Neuronal stem cell (in vitro differentiated cells): ENCODE measurements around the gene GPHN.

ENCODE experiments used
- DNase-seq: peaks from one replicate; pipeline ENCODE4 v3.0.0-alpha.2; 2013; ENCODE audit warnings: low spot score
- H2AFZ ChIP-seq: one replicate; pipeline ENCODE4 v1.6.1; 2013; ENCODE audit warnings: mild to moderate bottlenecking, low read length, inconsistent platforms
- H2AK5ac ChIP-seq: 2 replicates; pipeline ENCODE4 v1.6.1; 2013; ENCODE audit warnings: low read depth, mild to moderate bottlenecking, inconsistent platforms, low read length, moderate library complexity, mixed read lengths
- H2BK120ac ChIP-seq: 2 replicates; pipeline ENCODE4 v1.6.1; 2013; ENCODE audit warnings: low read depth, mild to moderate bottlenecking, inconsistent platforms, low read length, moderate library complexity, mixed read lengths
- H2BK12ac ChIP-seq: one replicate; pipeline ENCODE4 v1.6.1; 2013; ENCODE audit warnings: low read length, inconsistent platforms
- H2BK15ac ChIP-seq: 2 replicates; pipeline ENCODE4 v1.6.1; 2013; ENCODE audit warnings: mild to moderate bottlenecking, low read length, inconsistent platforms, mixed read lengths
- H2BK5ac ChIP-seq: one replicate; pipeline ENCODE4 v1.6.1; 2013; ENCODE audit warnings: inconsistent platforms, mild to moderate bottlenecking, low read length, moderate library complexity
- H3K14ac ChIP-seq: one replicate; pipeline ENCODE4 v1.6.1; 2013; ENCODE audit warnings: low read length, inconsistent platforms
- H3K18ac ChIP-seq: 2 replicates; pipeline ENCODE4 v1.6.1; 2013; ENCODE audit warnings: low read length, inconsistent platforms
- H3K23ac ChIP-seq: 2 replicates; pipeline ENCODE4 v1.6.1; 2013; ENCODE audit warnings: low read depth, mild to moderate bottlenecking, mixed read lengths, low read length, inconsistent platforms; ENCODE audit not compliant: poor library complexity
- H3K27ac ChIP-seq: replicated peaks from 3 replicates; pipeline ENCODE4 v1.5.1; 2013; ENCODE audit warnings: low read length, inconsistent platforms
- H3K27me3 ChIP-seq, 3 experiments: 2 replicates each; pipeline ENCODE4 v1.6.1; 2013; ENCODE audit warnings: low read length in 3 of 3, mild to moderate bottlenecking in 2 of 3, inconsistent platforms in 1 of 3, low read depth in 1 of 3, mixed read lengths in 1 of 3, moderate library complexity in 1 of 3; ENCODE audit not compliant: control insufficient read depth in 3 of 3, insufficient read depth in 3 of 3
- H3K36me3 ChIP-seq, 2 donors: replicated peaks in 1 of 2; 2 replicates each; pipeline ENCODE4 v1.6.1; 2013; ENCODE audit warnings: low read length in 2 of 2; ENCODE audit not compliant: control insufficient read depth in 2 of 2, insufficient read depth in 2 of 2
- H3K4ac ChIP-seq: 2 replicates; pipeline ENCODE4 v1.6.1; 2013; ENCODE audit warnings: inconsistent platforms, mild to moderate bottlenecking, low read length, moderate library complexity
- H3K4me1 ChIP-seq, 2 donors: 1 replicate in 1 of 2; 2 replicates in 1 of 2; pipeline ENCODE4 v1.6.1; 2013; ENCODE audit warnings: low read length in 2 of 2, low read depth in 1 of 2; ENCODE audit not compliant: control insufficient read depth in 2 of 2, insufficient read depth in 1 of 2
- H3K4me2 ChIP-seq: one replicate; pipeline ENCODE4 v1.6.1; 2013; ENCODE audit warnings: mild to moderate bottlenecking, low read length, inconsistent platforms; ENCODE audit not compliant: insufficient read depth, poor library complexity, severe bottlenecking
- H3K4me3 ChIP-seq, 2 donors: 2 replicates each; pipeline ENCODE4 v1.5.1; 2013; ENCODE audit warnings: low read length in 2 of 2, mild to moderate bottlenecking in 2 of 2, inconsistent platforms in 1 of 2, moderate library complexity in 1 of 2
- H3K79me1 ChIP-seq: one replicate; pipeline ENCODE4 v1.6.1; 2013; ENCODE audit warnings: low read depth, mild to moderate bottlenecking, inconsistent platforms, low read length, moderate library complexity
- H3K9ac ChIP-seq: one replicate; pipeline ENCODE4 v1.6.1; 2013; ENCODE audit warnings: mild to moderate bottlenecking, low read depth, low read length, inconsistent platforms; ENCODE audit not compliant: poor library complexity
- H3K9me3 ChIP-seq, 2 donors: replicated peaks in 1 of 2; 2 replicates each; pipeline versions ENCODE3 to v1.6.1; 2013; ENCODE audit warnings: low read length in 2 of 2, mild to moderate bottlenecking in 2 of 2, inconsistent platforms in 1 of 2, low read depth in 1 of 2, mixed read lengths in 1 of 2, moderate library complexity in 1 of 2; ENCODE audit not compliant: control insufficient read depth in 2 of 2, insufficient read depth in 1 of 2
- H4K8ac ChIP-seq: one replicate; pipeline ENCODE4 v1.6.1; 2013; ENCODE audit warnings: low read depth, mild to moderate bottlenecking, inconsistent platforms, low read length, moderate library complexity
- H4K91ac ChIP-seq: one replicate; pipeline ENCODE4 v1.6.1; 2013; ENCODE audit warnings: low read length, low read depth, mild to moderate bottlenecking, inconsistent platforms; ENCODE audit not compliant: poor library complexity
- WGBS, 2 donors: extraction: QIAGEN DNeasy Blood & Tissue Kit; methylation state at CpG; one replicate each; pipeline ENCODE4 v1.1.7; 2013; ENCODE audit warnings: missing lambda C conversion rate in 2 of 2, mixed read lengths in 1 of 2; ENCODE audit not compliant: insufficient read length in 2 of 2, insufficient replicate concordance in 1 of 2; ENCODE audit errors: extremely low coverage in 2 of 2; 5-methylcytosine and 5-hydroxymethylcytosine counted together

GPHN gene

DNA sequence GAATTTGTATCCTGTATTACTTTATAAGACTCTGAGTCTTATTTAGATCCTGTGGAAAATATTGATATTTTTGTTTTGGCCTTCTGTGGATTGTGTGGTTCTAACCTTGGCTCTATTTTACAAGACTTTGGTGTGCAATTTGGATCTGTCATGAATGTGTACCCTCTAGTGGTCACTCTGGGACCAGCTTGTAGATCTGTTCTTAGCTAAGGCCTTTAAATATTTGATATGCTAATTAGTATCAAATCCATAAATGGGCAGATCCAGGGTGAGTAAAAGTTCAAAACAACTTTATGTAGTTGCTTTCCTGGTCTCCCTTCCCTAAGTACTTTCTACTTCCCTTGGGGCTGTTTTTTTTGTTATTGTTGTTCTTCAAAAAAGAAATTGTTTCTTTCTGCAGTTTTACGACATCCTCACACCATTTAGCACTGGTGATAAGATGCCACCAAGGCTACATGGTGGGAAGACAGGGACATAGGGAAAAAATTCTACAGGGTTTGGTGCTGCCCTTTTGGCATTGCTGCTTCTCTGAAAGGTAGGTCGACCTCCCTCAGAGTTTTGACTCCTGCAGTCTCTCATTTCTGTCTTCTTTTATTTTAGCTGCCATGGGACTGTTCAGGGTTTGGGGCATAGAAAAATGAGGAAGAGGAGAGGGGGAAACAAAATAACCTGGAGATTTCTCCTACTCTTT is 238.5 kb downstream of the GPHN start:
- no peaks in the 10 kb centered on the region for H3K79me1 ChIP-seq
- WGBS, 2 donors: no CpG with 5 or more reads among the region's 2 CpGs

DNA sequence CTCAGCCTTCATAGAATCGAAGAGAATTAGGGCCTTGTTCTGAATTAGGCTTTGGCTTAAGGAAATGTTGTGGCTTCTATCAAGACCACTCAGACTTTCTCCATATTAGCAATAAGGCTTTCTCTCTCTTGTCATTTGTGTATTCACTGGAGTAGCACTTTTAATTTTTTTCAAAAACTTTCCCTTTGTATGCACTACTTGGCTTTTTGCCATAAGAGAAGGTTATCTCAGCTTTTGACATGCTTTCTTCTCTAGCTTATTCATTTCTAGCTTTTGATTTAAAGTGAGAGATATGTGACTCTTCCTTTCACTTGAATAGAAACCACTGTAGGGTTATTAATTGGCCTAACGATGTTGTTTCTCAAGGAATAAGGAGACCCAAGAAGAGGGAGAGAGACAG is 244.2 kb downstream of the GPHN start:
- H3K23ac ChIP-seq: no peak overlapping the region
- H2AK5ac ChIP-seq: no peak overlapping the region
- no peak overlapping the region for H2AFZ ChIP-seq
- no peak overlapping the region for H3K27ac ChIP-seq
- H3K79me1 ChIP-seq: no peaks in the 10 kb centered on the region
- no peak overlapping the region for H2BK12ac ChIP-seq
- no peak overlapping the region for H4K8ac ChIP-seq
- no CpG with 5 or more reads among the region's 2 CpGs for WGBS, 2 donors
- H3K9ac ChIP-seq: no peak overlapping the region
- no peaks in the 10 kb centered on the region for H3K36me3 ChIP-seq
- no peak overlapping the region for H2BK120ac ChIP-seq
- H4K91ac ChIP-seq: no peak overlapping the region
- H2BK5ac ChIP-seq: no peak overlapping the region
- H3K14ac ChIP-seq: no peak overlapping the region
- no peak overlapping the region for H2BK15ac ChIP-seq
- no peaks in the 10 kb centered on the region for H3K27me3 ChIP-seq
- no peak overlapping the region for H3K4me2 ChIP-seq
- H3K18ac ChIP-seq: no peak overlapping the region
- no peak for DNase-seq
- H3K9me3 ChIP-seq: no peaks in the 10 kb centered on the region
- H3K4me3 ChIP-seq: no peak overlapping the region
- H3K4me1 ChIP-seq: no peaks in the 10 kb centered on the region
- H3K4ac ChIP-seq: no peak overlapping the region

More for the DNA sequence above, 238.5 kb downstream of the GPHN start:
- DNase-seq: peak; percentile 4
- H2BK12ac ChIP-seq: no peak overlapping the region
- H3K27ac ChIP-seq: no peak overlapping the region
- no peak overlapping the region for H4K91ac ChIP-seq
- no peak overlapping the region for H3K23ac ChIP-seq
- H3K18ac ChIP-seq: no peak overlapping the region
- H3K4me3 ChIP-seq: no peak overlapping the region
- no peaks in the 10 kb centered on the region for H3K36me3 ChIP-seq
- H3K27me3 ChIP-seq: no peaks in the 10 kb centered on the region
- no peak overlapping the region for H3K4me2 ChIP-seq
- H4K8ac ChIP-seq: no peak overlapping the region
- H3K4ac ChIP-seq: no peak overlapping the region
- H2BK5ac ChIP-seq: no peak overlapping the region
- no peak overlapping the region for H3K9ac ChIP-seq
- no peaks in the 10 kb centered on the region for H3K4me1 ChIP-seq
- no peak overlapping the region for H2BK120ac ChIP-seq
- H2AK5ac ChIP-seq: no peak overlapping the region
- no peak overlapping the region for H2AFZ ChIP-seq
- no peaks in the 10 kb centered on the region for H3K9me3 ChIP-seq
- no peak overlapping the region for H2BK15ac ChIP-seq
- no peak overlapping the region for H3K14ac ChIP-seq

DNA sequence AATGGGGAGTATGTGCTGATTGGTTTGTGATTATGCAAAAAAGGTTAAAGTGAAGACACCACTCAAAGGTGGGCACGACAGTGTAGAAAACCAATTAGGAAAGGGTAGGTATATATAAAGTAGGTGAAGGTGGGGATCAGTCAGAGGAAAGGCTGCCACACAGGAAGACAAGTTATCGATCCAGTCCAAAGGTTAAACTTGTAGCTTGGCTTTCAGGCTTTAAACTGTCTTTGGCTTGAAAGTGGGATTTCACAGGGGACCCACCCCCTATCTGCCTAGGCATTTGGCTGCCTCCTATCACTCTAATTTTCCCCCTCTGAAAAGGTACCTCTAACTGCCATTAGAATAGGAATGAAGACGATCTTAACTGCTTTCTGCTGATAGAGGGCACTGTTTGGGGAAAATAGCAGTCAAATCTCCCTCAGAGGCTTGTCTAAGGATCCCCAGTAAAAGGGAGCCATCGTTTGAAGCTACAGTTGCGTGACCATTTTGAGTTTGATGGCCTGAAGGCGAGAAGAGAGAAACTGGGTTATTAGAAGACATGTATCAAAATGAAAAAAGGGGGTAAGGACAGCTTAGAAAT is 250.2 kb downstream of the GPHN start:
- H3K9me3 ChIP-seq: no peaks in the 10 kb centered on the region
- H2AK5ac ChIP-seq: no peak overlapping the region
- no peak overlapping the region for H3K9ac ChIP-seq
- no peaks in the 10 kb centered on the region for H3K27me3 ChIP-seq
- no peak overlapping the region for H2BK5ac ChIP-seq
- no peaks in the 10 kb centered on the region for H3K79me1 ChIP-seq
- H2BK120ac ChIP-seq: no peak overlapping the region
- no peak overlapping the region for H3K27ac ChIP-seq
- no peak for DNase-seq
- no peak overlapping the region for H2AFZ ChIP-seq
- H4K8ac ChIP-seq: no peak overlapping the region
- no peak overlapping the region for H2BK15ac ChIP-seq
- H3K14ac ChIP-seq: no peak overlapping the region
- H3K23ac ChIP-seq: no peak overlapping the region
- no peak overlapping the region for H3K4me3 ChIP-seq
- no peaks in the 10 kb centered on the region for H3K36me3 ChIP-seq
- H3K18ac ChIP-seq: no peak overlapping the region
- H3K4ac ChIP-seq: no peak overlapping the region
- WGBS, 2 donors: no CpG with 5 or more reads among the region's 6 CpGs
- H4K91ac ChIP-seq: no peak overlapping the region
- no peaks in the 10 kb centered on the region for H3K4me1 ChIP-seq
- no peak overlapping the region for H2BK12ac ChIP-seq
- H3K4me2 ChIP-seq: no peak overlapping the region

DNA sequence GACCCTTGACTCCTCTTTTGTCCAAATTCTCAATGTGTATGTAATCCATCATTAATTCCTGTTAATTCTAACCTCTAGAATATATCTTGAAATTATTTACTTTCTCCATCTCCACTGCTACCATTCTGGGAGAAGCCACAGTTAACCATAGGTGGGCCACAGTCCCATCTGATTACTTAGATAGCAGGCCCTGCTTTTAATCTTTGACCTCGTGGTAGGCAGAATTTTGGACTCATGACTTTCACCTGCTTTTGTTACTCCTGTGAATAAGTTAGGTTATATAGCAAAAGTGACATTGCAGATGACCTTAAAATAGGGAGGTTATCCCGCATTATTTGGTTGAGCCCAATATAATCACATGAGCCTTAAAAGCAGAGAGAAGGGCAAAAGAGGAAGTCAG is 264.2 kb downstream of the GPHN start:
- no peaks in the 10 kb centered on the region for H3K9me3 ChIP-seq
- H2AFZ ChIP-seq: no peak overlapping the region
- H3K23ac ChIP-seq: no peak overlapping the region
- no peak overlapping the region for H2BK120ac ChIP-seq
- H3K9ac ChIP-seq: no peak overlapping the region
- no peak overlapping the region for H3K4ac ChIP-seq
- H2AK5ac ChIP-seq: no peak overlapping the region
- no peak overlapping the region for H3K18ac ChIP-seq
- no peak for DNase-seq
- WGBS, 2 donors: no CpG with 5 or more reads among the region's 2 CpGs
- H2BK12ac ChIP-seq: no peak overlapping the region
- H4K91ac ChIP-seq: no peak overlapping the region
- no peak overlapping the region for H2BK5ac ChIP-seq
- H3K4me3 ChIP-seq: no peak overlapping the region
- H3K27me3 ChIP-seq: no peaks in the 10 kb centered on the region
- no peak overlapping the region for H4K8ac ChIP-seq
- no peak overlapping the region for H3K14ac ChIP-seq
- H3K27ac ChIP-seq: no peak overlapping the region
- no peaks in the 10 kb centered on the region for H3K79me1 ChIP-seq
- H3K36me3 ChIP-seq: no peaks in the 10 kb centered on the region
- no peak overlapping the region for H2BK15ac ChIP-seq
- no peaks in the 10 kb centered on the region for H3K4me1 ChIP-seq
- H3K4me2 ChIP-seq: no peak overlapping the region
